Trophoblast cell (in vitro differentiated cells and primary cell): Measurements from ENCODE around the gene ESR1.

Experiments used
- DNase-seq, 2 donors: peaks; one replicate each; pipeline ENCODE4 v3.0.0-alpha.2; 2016
- H2AFZ ChIP-seq: 2 replicates; pipeline ENCODE4 v1.6.1; 2013; ENCODE audit warnings: low read length, moderate library complexity, mild to moderate bottlenecking; ENCODE audit not compliant: insufficient read depth, poor library complexity
- H2AK5ac ChIP-seq: 2 replicates; pipeline ENCODE4 v1.6.1; 2013; ENCODE audit warnings: mild to moderate bottlenecking, low read length
- H2BK120ac ChIP-seq: 2 replicates; pipeline ENCODE4 v1.6.1; 2013; ENCODE audit warnings: low read length, mild to moderate bottlenecking, moderate library complexity; ENCODE audit not compliant: insufficient read depth, poor library complexity
- H2BK12ac ChIP-seq: 2 replicates; pipeline ENCODE4 v1.6.1; 2013; ENCODE audit warnings: mild to moderate bottlenecking, low read length, moderate library complexity
- H2BK5ac ChIP-seq: 2 replicates; pipeline ENCODE4 v1.6.1; 2013; ENCODE audit warnings: low read length, low read depth, moderate library complexity, mild to moderate bottlenecking; ENCODE audit not compliant: poor library complexity
- H3K14ac ChIP-seq: 2 replicates; pipeline ENCODE4 v1.6.1; 2013; ENCODE audit warnings: mild to moderate bottlenecking, low read length
- H3K18ac ChIP-seq: 2 replicates; pipeline ENCODE4 v1.6.1; 2013; ENCODE audit warnings: mild to moderate bottlenecking, low read length
- H3K23ac ChIP-seq: 2 replicates; pipeline ENCODE4 v1.6.1; 2013; ENCODE audit warnings: low read length
- H3K27ac ChIP-seq: 2 replicates; pipeline ENCODE4 v1.5.1; 2013; ENCODE audit warnings: low read depth, mild to moderate bottlenecking, inconsistent platforms, low read length, moderate library complexity
- H3K27me3 ChIP-seq: 2 replicates; pipeline ENCODE4 v1.6.1; 2013; ENCODE audit warnings: inconsistent platforms, mild to moderate bottlenecking, low read length, moderate library complexity; ENCODE audit not compliant: insufficient read depth
- H3K36me3 ChIP-seq, 2 experiments: 1 replicate in 1 of 2; 2 replicates in 1 of 2; pipeline ENCODE4 v1.6.1; 2013; ENCODE audit warnings: low read length in 2 of 2, mild to moderate bottlenecking in 2 of 2, moderate library complexity in 1 of 2; ENCODE audit not compliant: insufficient read depth in 2 of 2, control insufficient read depth in 1 of 2
- H3K4ac ChIP-seq: 2 replicates; pipeline ENCODE4 v1.6.1; 2013; ENCODE audit warnings: low read depth, mild to moderate bottlenecking, low read length, moderate library complexity
- H3K4me1 ChIP-seq, 2 experiments: 1 replicate in 1 of 2; 2 replicates in 1 of 2; pipeline ENCODE4 v1.6.1; 2013; ENCODE audit warnings: low read length in 2 of 2, mild to moderate bottlenecking in 2 of 2, moderate library complexity in 1 of 2; ENCODE audit not compliant: insufficient read depth in 2 of 2, control insufficient read depth in 1 of 2
- H3K4me2 ChIP-seq: 2 replicates; pipeline ENCODE4 v1.6.1; 2013; ENCODE audit warnings: inconsistent platforms, mild to moderate bottlenecking, low read length, moderate library complexity
- H3K4me3 ChIP-seq: 2 replicates; pipeline ENCODE4 v1.5.1; 2013; ENCODE audit warnings: mild to moderate bottlenecking, low read depth, low read length, inconsistent platforms
- H3K79me1 ChIP-seq: one replicate; pipeline ENCODE4 v1.6.1; 2013; ENCODE audit warnings: low read length
- H3K79me2 ChIP-seq: 2 replicates; pipeline ENCODE4 v1.6.1; 2013; ENCODE audit warnings: low read length, mild to moderate bottlenecking; ENCODE audit not compliant: control insufficient read depth, insufficient read depth, poor library complexity
- H3K9ac ChIP-seq: 2 replicates; pipeline ENCODE4 v1.6.1; 2013; ENCODE audit warnings: mild to moderate bottlenecking, low read length
- H3K9me3 ChIP-seq: 2 replicates; pipeline ENCODE4 v1.6.1; 2013; ENCODE audit warnings: low read depth, mild to moderate bottlenecking, control low read depth, inconsistent platforms, low read length; ENCODE audit not compliant: insufficient read depth
- H4K12ac ChIP-seq: 2 replicates; pipeline ENCODE4 v1.6.1; 2013; ENCODE audit warnings: low read depth, mild to moderate bottlenecking, low read length, moderate library complexity
- H4K8ac ChIP-seq: 2 replicates; pipeline ENCODE4 v1.6.1; 2013; ENCODE audit warnings: low read depth, mild to moderate bottlenecking, low read length, moderate library complexity
- H4K91ac ChIP-seq: one replicate; pipeline ENCODE4 v1.6.1; 2013; ENCODE audit warnings: low read depth, mild to moderate bottlenecking, low read length, moderate library complexity
- WGBS: extraction: QIAGEN DNeasy Blood & Tissue Kit; methylation state at CpG from one replicate; pipeline ENCODE4 v1.1.7; 2013; ENCODE audit warnings: missing lambda C conversion rate; ENCODE audit not compliant: insufficient read length, insufficient coverage; ENCODE audit errors: extremely low coverage; 5-methylcytosine and 5-hydroxymethylcytosine counted together

Gene ESR1

DNA sequence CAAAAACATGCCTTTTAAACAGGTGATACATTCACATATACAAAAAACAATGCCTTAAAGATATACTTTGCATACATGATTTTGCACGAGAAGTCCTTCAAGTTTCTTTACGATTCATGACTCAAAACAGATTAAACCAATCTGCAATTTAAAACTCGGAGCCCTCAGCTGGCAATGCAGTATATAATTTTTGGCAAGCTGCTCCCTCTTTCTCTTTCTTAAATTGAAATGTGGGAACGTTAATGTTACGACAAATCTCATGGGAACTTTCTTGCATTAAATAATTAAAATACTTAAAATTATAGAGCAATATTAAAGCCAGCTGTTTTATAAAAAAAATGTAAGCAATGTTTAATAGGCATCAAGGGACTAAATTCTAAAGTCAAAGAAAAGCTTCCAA lies 334.6 kb downstream of the ESR1 start:
- WGBS: no CpG with 5 or more reads among the region's 5 CpGs
- Histone ChIP-seq H3K79me1 (no peaks in the 10 kb centered on the region), H3K4ac (no peak overlapping the region), H3K18ac (no peak overlapping the region), H4K91ac (no peak overlapping the region), H2BK5ac (no peak overlapping the region), H3K27me3 (no peaks in the 10 kb centered on the region), H3K4me2 (no peak overlapping the region), H4K8ac (no peak overlapping the region), H3K14ac (no peak overlapping the region), H2AFZ (no peak overlapping the region), H2BK12ac (no peak overlapping the region), H3K4me1 (no peaks in the 10 kb centered on the region), H3K9ac (no peak overlapping the region), H2AK5ac (no peak overlapping the region), H3K4me3 (no peak overlapping the region), H3K36me3 (peaks cover 0 to 2% of the 10 kb centered on the region in 2 experiments), H3K27ac (no peak overlapping the region), H4K12ac (no peak overlapping the region), H3K23ac (no peak overlapping the region), H3K9me3 (no peaks in the 10 kb centered on the region), H2BK120ac (no peak overlapping the region), H3K79me2 (no peaks in the 10 kb centered on the region)
- no peak for DNase-seq

DNA sequence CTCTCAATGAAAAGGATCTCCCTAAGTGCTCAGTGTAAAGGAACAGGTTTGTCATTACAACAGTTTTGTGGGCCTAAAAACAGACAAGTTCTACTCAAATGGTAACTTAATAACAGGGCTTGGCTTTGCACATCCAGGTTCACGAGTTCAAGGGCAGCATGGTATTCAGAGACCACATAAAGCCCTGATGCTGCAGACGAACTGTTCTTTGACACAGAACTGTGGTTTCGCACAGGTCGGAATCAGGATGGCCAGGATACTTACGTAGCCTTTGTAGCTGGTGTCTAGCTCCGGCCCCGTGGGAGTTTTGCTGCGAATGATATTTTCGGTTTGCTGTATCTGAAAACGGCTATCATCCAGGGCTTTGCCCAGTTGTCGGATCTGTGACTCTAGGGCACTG lies 335.9 kb downstream of the ESR1 start:
- Histone ChIP-seq H3K18ac (no peak overlapping the region), H2AK5ac (no peak overlapping the region), H3K4me1 (no peaks in the 10 kb centered on the region), H4K8ac (no peak overlapping the region), H3K27ac (no peak overlapping the region), H3K79me2 (no peaks in the 10 kb centered on the region), H4K12ac (no peak overlapping the region), H3K79me1 (no peaks in the 10 kb centered on the region), H3K4ac (no peak overlapping the region), H3K9ac (no peak overlapping the region), H3K14ac (no peak overlapping the region), H3K27me3 (no peaks in the 10 kb centered on the region), H2BK12ac (no peak overlapping the region), H3K4me3 (no peak overlapping the region), H2BK120ac (no peak overlapping the region), H2BK5ac (no peak overlapping the region), H3K9me3 (no peaks in the 10 kb centered on the region), H3K36me3 (peaks cover 0 to 2% of the 10 kb centered on the region in 2 experiments), H3K23ac (no peak overlapping the region), H3K4me2 (no peak overlapping the region), H2AFZ (no peak overlapping the region), H4K91ac (no peak overlapping the region)
- no CpG with 5 or more reads among the region's 11 CpGs for WGBS
- no peak for DNase-seq

DNA sequence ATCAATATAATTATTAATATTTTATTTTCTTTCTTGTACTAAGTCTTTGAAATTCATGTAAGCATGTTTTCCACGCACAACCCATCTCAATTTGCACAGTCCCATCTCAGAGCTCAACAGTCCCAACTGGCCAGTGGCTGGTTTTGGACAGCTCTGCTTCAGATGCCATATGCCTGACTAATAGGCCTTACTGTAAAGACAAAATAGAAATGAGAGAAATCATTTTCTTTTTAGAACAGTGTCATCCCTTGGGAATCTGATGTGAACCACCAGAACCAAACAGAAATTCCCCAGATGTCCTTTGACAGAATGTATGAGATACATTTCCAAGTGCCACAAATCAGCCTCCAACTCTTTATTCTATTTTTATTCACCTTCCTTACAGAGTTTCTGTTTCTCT lies 338.9 kb downstream of the ESR1 start:
- H3K79me1 ChIP-seq: no peaks in the 10 kb centered on the region
- no peak overlapping the region for H4K8ac ChIP-seq
- H3K9ac ChIP-seq: no peak overlapping the region
- H3K4me1 ChIP-seq: no peaks in the 10 kb centered on the region
- H3K27ac ChIP-seq: no peak overlapping the region
- H2BK12ac ChIP-seq: no peak overlapping the region
- no peak overlapping the region for H4K12ac ChIP-seq
- H2AK5ac ChIP-seq: no peak overlapping the region
- peak in 1 of 2 donors; percentile 19 for DNase-seq
- H2BK120ac ChIP-seq: no peak overlapping the region
- no peak overlapping the region for H3K14ac ChIP-seq
- H3K18ac ChIP-seq: no peak overlapping the region
- no CpG with 5 or more reads among the region's 1 CpG for WGBS
- peaks cover 0 to 2% of the 10 kb centered on the region in 2 experiments for H3K36me3 ChIP-seq
- no peak overlapping the region for H3K23ac ChIP-seq
- no peaks in the 10 kb centered on the region for H3K79me2 ChIP-seq
- no peaks in the 10 kb centered on the region for H3K9me3 ChIP-seq
- no peak overlapping the region for H3K4me3 ChIP-seq
- H2AFZ ChIP-seq: no peak overlapping the region
- H3K27me3 ChIP-seq: no peaks in the 10 kb centered on the region
- no peak overlapping the region for H3K4me2 ChIP-seq
- no peak overlapping the region for H3K4ac ChIP-seq
- H4K91ac ChIP-seq: no peak overlapping the region
- no peak overlapping the region for H2BK5ac ChIP-seq

DNA sequence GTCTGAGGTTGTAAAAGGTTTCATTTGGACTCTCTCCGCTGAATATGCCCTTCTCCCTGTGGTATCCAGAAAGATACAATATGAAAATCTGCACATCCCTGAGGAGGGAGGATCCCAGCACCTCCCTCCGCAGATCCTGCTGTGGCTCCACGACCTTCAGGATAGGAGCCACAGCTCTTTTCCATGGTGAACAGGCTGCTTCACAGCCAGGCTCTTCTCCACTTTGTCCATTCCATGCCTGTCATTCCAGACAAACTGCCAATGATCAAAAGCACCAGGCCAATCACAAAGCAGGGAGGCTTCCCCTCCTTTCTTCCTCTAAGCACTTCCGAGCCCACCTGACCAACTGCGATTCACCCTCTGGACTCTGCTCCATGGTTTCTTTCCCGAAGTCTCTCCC lies 339.8 kb downstream of the ESR1 start:
- H2AFZ ChIP-seq: no peak overlapping the region
- no peak overlapping the region for H3K18ac ChIP-seq
- no peak overlapping the region for H3K4me3 ChIP-seq
- no peak overlapping the region for H2AK5ac ChIP-seq
- no peaks in the 10 kb centered on the region for H3K79me1 ChIP-seq
- no peaks in the 10 kb centered on the region for H3K79me2 ChIP-seq
- H2BK12ac ChIP-seq: no peak overlapping the region
- no peak overlapping the region for H2BK120ac ChIP-seq
- no peak overlapping the region for H4K8ac ChIP-seq
- H3K4ac ChIP-seq: no peak overlapping the region
- H3K36me3 ChIP-seq: peaks cover 0 to 2% of the 10 kb centered on the region in 2 experiments
- no CpG with 5 or more reads among the region's 6 CpGs for WGBS
- H3K27me3 ChIP-seq: no peaks in the 10 kb centered on the region
- H3K9me3 ChIP-seq: no peaks in the 10 kb centered on the region
- no peak overlapping the region for H3K9ac ChIP-seq
- no peaks in the 10 kb centered on the region for H3K4me1 ChIP-seq
- no peak for DNase-seq
- H3K27ac ChIP-seq: no peak overlapping the region
- H3K14ac ChIP-seq: no peak overlapping the region
- H3K23ac ChIP-seq: no peak overlapping the region
- H2BK5ac ChIP-seq: no peak overlapping the region
- H3K4me2 ChIP-seq: no peak overlapping the region
- no peak overlapping the region for H4K91ac ChIP-seq
- H4K12ac ChIP-seq: no peak overlapping the region
